ENCODE results near the gene OCA2.

GRCh38 chr15:28014623-28015200, 84.4 kb downstream of the OCA2 start:
- TF ChIP-seq POLR2A (IDR thresholded peaks at IDR 0.05) (no peak), CTCF (IDR thresholded peaks at IDR 0.05) (no peak)

Data from prostate gland (tissue), 2 donors.